ENCODE measurements around the gene PRDM12.

PRDM12 gene

DNA sequence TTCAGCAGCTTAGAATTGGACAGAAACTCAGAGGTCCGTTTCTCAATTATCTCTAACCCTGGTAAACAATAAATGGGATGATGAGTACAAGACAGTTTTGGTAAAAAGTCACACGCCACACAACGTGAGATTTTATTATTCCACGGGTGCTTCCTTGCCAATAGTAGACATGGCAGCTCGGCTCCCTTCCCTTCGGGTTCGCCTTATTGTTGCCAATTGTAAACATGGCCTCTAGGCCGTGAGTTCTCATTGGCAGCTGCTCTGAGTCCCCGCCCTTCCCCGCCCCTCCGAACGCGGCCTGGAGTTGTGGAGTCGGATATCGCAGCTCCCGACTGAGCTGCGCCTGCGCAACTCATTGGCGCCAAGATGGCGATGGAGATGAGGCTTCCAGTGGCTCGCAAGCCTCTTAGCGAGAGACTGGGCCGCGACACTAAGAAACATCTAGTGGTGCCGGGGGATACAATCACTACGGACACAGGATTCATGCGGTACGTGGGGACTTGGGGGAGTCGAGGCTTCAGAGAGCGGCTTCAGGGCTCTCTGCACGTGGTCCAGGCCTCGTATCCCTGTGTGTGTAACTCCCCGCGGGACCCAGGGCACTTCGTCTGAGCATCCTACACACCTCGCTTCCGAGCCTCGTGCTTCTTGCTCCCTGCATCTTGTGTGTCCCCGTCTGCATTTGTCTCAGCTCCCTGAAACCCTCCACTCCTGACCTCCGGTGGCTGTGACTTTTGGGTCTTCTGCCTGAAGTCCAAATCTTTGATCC is 29.2 kb downstream of the PRDM12 start, which contains the start of gene EXOSC2:
Gene EXOSC2 (plus strand): TSS at position 355 of the 766 bp plus-strand sequence. CDS start 12 bp downstream, at position 367.
- H3K27ac ChIP-seq, result peak within 1 kb of the TSS; percentile 80
- TF ChIP-seq, protein P1, sequence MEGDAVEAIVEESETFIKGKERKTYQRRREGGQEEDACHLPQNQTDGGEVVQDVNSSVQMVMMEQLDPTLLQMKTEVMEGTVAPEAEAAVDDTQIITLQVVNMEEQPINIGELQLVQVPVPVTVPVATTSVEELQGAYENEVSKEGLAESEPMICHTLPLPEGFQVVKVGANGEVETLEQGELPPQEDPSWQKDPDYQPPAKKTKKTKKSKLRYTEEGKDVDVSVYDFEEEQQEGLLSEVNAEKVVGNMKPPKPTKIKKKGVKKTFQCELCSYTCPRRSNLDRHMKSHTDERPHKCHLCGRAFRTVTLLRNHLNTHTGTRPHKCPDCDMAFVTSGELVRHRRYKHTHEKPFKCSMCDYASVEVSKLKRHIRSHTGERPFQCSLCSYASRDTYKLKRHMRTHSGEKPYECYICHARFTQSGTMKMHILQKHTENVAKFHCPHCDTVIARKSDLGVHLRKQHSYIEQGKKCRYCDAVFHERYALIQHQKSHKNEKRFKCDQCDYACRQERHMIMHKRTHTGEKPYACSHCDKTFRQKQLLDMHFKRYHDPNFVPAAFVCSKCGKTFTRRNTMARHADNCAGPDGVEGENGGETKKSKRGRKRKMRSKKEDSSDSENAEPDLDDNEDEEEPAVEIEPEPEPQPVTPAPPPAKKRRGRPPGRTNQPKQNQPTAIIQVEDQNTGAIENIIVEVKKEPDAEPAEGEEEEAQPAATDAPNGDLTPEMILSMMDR (conservative IDR thresholded peaks at IDR 0.05), result no peak

GRCh38 chr9:130694205-130694604 is 29.8 kb downstream of the PRDM12 start:
- TF ChIP-seq, protein P1 (conservative IDR thresholded peaks at IDR 0.05), result no peak
- H3K27ac ChIP-seq, result peak overlapping the region; percentile 80

- TF ChIP-seq, protein P1 (conservative IDR thresholded peaks at IDR 0.05), result no peak
- peak overlapping the region; percentile 3; the same call in 1 of the 2 replicates for H3K27ac ChIP-seq
Observed at GRCh38 chr9:130696139-130696650, 31.8 kb downstream of the PRDM12 start.

GRCh38 chr9:130696996-130697395 is 32.6 kb downstream of the PRDM12 start:
- TF ChIP-seq, protein P1 (conservative IDR thresholded peaks at IDR 0.05), result no peak

GRCh38 chr9:130698514-130698913 is 34.1 kb downstream of the PRDM12 start:
- TF ChIP-seq, protein P1 (conservative IDR thresholded peaks at IDR 0.05), result no peak
- H3K27ac ChIP-seq, result no peak overlapping the region

More at GRCh38 chr9:130696996-130697395, 32.6 kb downstream of the PRDM12 start:
- no peak overlapping the region for H3K27ac ChIP-seq

- no peak overlapping the region for H3K27ac ChIP-seq
- TF ChIP-seq, protein P1 (conservative IDR thresholded peaks at IDR 0.05), result no peak
Observed at GRCh38 chr9:130699047-130699446, 34.7 kb downstream of the PRDM12 start.

GRCh38 chr9:130701059-130702022 is 36.9 kb downstream of the PRDM12 start:
- H3K27ac ChIP-seq, result no peak overlapping the region
- TF ChIP-seq, protein P1 (conservative IDR thresholded peaks at IDR 0.05), result peak; percentile 99
